HEK293 (cell line): ENCODE data around the gene WNT8B.
A peak's percentile ranks its signal among the peaks of the same experiment; 100 is the strongest.

Experiments
- GLI2 ChIP-seq: fragments of 450-650 bp; formaldehyde crosslinking; IDR thresholded peaks from 2 replicates; pipeline ENCODE4; 2017; ENCODE audit warnings: missing biosample characterization, missing genetic modification characterization, low read depth, borderline replicate concordance
- GLI4 ChIP-seq: fragments of 450-650 bp; formaldehyde crosslinking; IDR thresholded peaks from 2 replicates; pipeline ENCODE4 v1.5.1; 2016; ENCODE audit warnings: missing biosample characterization, missing genetic modification characterization
- KLF17 ChIP-seq: fragments of 450-650 bp; formaldehyde crosslinking; IDR thresholded peaks from 2 replicates; pipeline ENCODE4 v1.5.1; 2016; ENCODE audit warnings: missing biosample characterization, missing genetic modification characterization
- OSR2 ChIP-seq: fragments of 450-650 bp; formaldehyde crosslinking; IDR thresholded peaks from 2 replicates; pipeline ENCODE4 v1.5.1; 2016; ENCODE audit warnings: missing biosample characterization, missing genetic modification characterization
- OVOL3 ChIP-seq: fragments of 450-650 bp; formaldehyde crosslinking; IDR thresholded peaks from 2 replicates; pipeline ENCODE4 v1.5.1; 2016; ENCODE audit warnings: missing biosample characterization, missing genetic modification characterization
- PATZ1 ChIP-seq: fragments of 450-650 bp; formaldehyde crosslinking; IDR thresholded peaks from 2 replicates; pipeline ENCODE4 v1.5.1; 2016; ENCODE audit warnings: missing biosample characterization, missing genetic modification characterization
- REPIN1 ChIP-seq: fragments of 450-650 bp; formaldehyde crosslinking; IDR thresholded peaks from 2 replicates; pipeline ENCODE4 v1.5.1; 2017; ENCODE audit warnings: missing biosample characterization, missing genetic modification characterization, low read depth
- SALL2 ChIP-seq: fragments of 450-650 bp; formaldehyde crosslinking; IDR thresholded peaks from 2 replicates; pipeline ENCODE4 v1.5.0; 2017; ENCODE audit warnings: missing biosample characterization, mild to moderate bottlenecking, missing genetic modification characterization, borderline replicate concordance
- SCRT1 ChIP-seq: fragments of 450-650 bp; formaldehyde crosslinking; IDR thresholded peaks from 2 replicates; pipeline ENCODE4 v1.5.1; 2016; ENCODE audit warnings: missing biosample characterization, missing genetic modification characterization, borderline replicate concordance
- SETDB1 ChIP-seq: IDR thresholded peaks from one replicate; pipeline ENCODE4 v1.6.1; 2017; ENCODE audit warnings: mild to moderate bottlenecking, low read length, moderate library complexity, mixed read lengths; ENCODE audit not compliant: insufficient read length
- ZFP37 ChIP-seq: fragments of 450-650 bp; formaldehyde crosslinking; IDR thresholded peaks from 2 replicates; pipeline ENCODE4 v1.5.1; 2016; ENCODE audit warnings: missing biosample characterization, missing genetic modification characterization
- ZFP69B ChIP-seq: fragments of 450-650 bp; formaldehyde crosslinking; IDR thresholded peaks from 2 replicates; pipeline ENCODE4 v1.5.1; 2016; ENCODE audit warnings: missing biosample characterization, missing genetic modification characterization
- ZNF140 ChIP-seq: fragments of 450-650 bp; formaldehyde crosslinking; IDR thresholded peaks from 2 replicates; pipeline ENCODE4 v1.5.1; 2016; ENCODE audit warnings: missing biosample characterization, missing genetic modification characterization
- ZNF169 ChIP-seq: fragments of 450-650 bp; formaldehyde crosslinking; IDR thresholded peaks from 2 replicates; pipeline ENCODE4 v1.5.1; 2016; ENCODE audit warnings: missing biosample characterization, missing genetic modification characterization
- ZNF202 ChIP-seq: fragments of 450-650 bp; formaldehyde crosslinking; IDR thresholded peaks from 2 replicates; pipeline ENCODE4 v1.5.1; 2016; ENCODE audit warnings: missing biosample characterization, missing genetic modification characterization, borderline replicate concordance
- ZNF211 ChIP-seq: fragments of 450-650 bp; formaldehyde crosslinking; IDR thresholded peaks from 2 replicates; pipeline ENCODE4 v1.5.1; 2016; ENCODE audit warnings: low read depth, missing biosample characterization, missing genetic modification characterization
- ZNF221 ChIP-seq: fragments of 450-650 bp; formaldehyde crosslinking; IDR thresholded peaks from 2 replicates; pipeline ENCODE4 v1.5.1; 2017; ENCODE audit warnings: missing biosample characterization, missing genetic modification characterization, borderline replicate concordance
- ZNF223 ChIP-seq: fragments of 450-650 bp; formaldehyde crosslinking; IDR thresholded peaks from 2 replicates; pipeline ENCODE4 v1.5.1; 2016; ENCODE audit warnings: missing biosample characterization, missing genetic modification characterization
- ZNF280D ChIP-seq: fragments of 450-650 bp; formaldehyde crosslinking; IDR thresholded peaks from 2 replicates; pipeline ENCODE4 v1.5.1; 2016; ENCODE audit warnings: missing biosample characterization, missing genetic modification characterization
- ZNF350 ChIP-seq: fragments of 450-650 bp; formaldehyde crosslinking; IDR thresholded peaks from 2 replicates; pipeline ENCODE4 v1.5.0; 2017; ENCODE audit warnings: missing biosample characterization, mild to moderate bottlenecking, missing genetic modification characterization
- ZNF488 ChIP-seq: fragments of 450-650 bp; formaldehyde crosslinking; IDR thresholded peaks from 2 replicates; pipeline ENCODE4 v1.5.1; 2016; ENCODE audit warnings: missing biosample characterization, missing genetic modification characterization
- ZNF549 ChIP-seq: fragments of 450-650 bp; IDR thresholded peaks from 2 replicates; pipeline ENCODE4 v1.5.1; 2018; ENCODE audit warnings: missing biosample characterization, missing genetic modification characterization, mild to moderate bottlenecking, inconsistent platforms, moderate library complexity
- ZNF555 ChIP-seq: fragments of 450-650 bp; formaldehyde crosslinking; conservative IDR thresholded peaks from 2 replicates; pipeline ENCODE4 v1.5.1; 2017; ENCODE audit warnings: missing biosample characterization, mild to moderate bottlenecking, missing genetic modification characterization, inconsistent platforms
- ZNF558 ChIP-seq: fragments of 450-650 bp; formaldehyde crosslinking; IDR thresholded peaks from 2 replicates; pipeline ENCODE4 v1.5.1; 2016; ENCODE audit warnings: missing biosample characterization, missing genetic modification characterization
- ZNF664 ChIP-seq: fragments of 450-650 bp; formaldehyde crosslinking; IDR thresholded peaks from 2 replicates; pipeline ENCODE4 v1.5.1; 2016; ENCODE audit warnings: missing biosample characterization, missing genetic modification characterization
- ZNF76 ChIP-seq: fragments of 450-650 bp; formaldehyde crosslinking; IDR thresholded peaks from 2 replicates; pipeline ENCODE4; 2016; ENCODE audit warnings: low read depth, missing biosample characterization, missing genetic modification characterization, borderline replicate concordance
- ZNF777 ChIP-seq: fragments of 450-650 bp; formaldehyde crosslinking; IDR thresholded peaks from 2 replicates; pipeline ENCODE4 v1.5.1; 2017; ENCODE audit warnings: missing biosample characterization, missing genetic modification characterization, borderline replicate concordance
- ZSCAN23 ChIP-seq: fragments of 450-650 bp; formaldehyde crosslinking; IDR thresholded peaks from 2 replicates; pipeline ENCODE4 v1.5.1; 2016; ENCODE audit warnings: missing biosample characterization, missing genetic modification characterization
- TF ChIP-seq, protein P1 (sequence below): fragments of 450-650 bp; formaldehyde crosslinking; IDR thresholded peaks from 2 replicates; pipeline ENCODE4 v1.5.1; 2016; ENCODE audit warnings: missing biosample characterization, missing genetic modification characterization
- TF ChIP-seq, protein P2 (sequence below): fragments of 450-650 bp; formaldehyde crosslinking; IDR thresholded peaks from 2 replicates; pipeline ENCODE4 v1.5.1; 2016; ENCODE audit warnings: missing biosample characterization, missing genetic modification characterization, low read depth

The WNT8B gene

DNA sequence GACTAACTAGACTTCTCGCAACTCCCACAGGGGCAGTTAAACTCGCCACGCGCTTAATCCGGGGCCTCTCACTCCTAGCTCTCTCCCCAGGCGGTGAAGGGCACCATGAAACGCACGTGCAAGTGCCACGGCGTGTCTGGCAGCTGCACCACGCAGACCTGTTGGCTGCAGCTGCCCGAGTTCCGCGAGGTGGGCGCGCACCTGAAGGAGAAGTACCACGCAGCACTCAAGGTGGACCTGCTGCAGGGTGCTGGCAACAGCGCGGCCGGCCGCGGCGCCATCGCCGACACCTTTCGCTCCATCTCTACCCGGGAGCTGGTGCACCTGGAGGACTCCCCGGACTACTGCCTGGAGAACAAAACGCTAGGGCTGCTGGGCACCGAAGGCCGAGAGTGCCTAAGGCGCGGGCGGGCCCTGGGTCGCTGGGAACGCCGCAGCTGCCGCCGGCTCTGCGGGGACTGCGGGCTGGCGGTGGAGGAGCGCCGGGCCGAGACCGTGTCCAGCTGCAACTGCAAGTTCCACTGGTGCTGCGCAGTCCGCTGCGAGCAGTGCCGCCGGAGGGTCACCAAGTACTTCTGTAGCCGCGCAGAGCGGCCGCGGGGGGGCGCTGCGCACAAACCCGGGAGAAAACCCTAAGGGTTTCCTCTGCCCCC, 19.5 kb downstream of the WNT8B start (continued):
- TF ChIP-seq ZNF280D, result no peak
- TF ChIP-seq ZNF169 (tag by site-specific recombination), result no peak
- no peak for TF ChIP-seq ZNF555 (tag by site-specific recombination)
- TF ChIP-seq ZNF558 (tag by site-specific recombination), result no peak
- no peak for TF ChIP-seq SETDB1
- TF ChIP-seq ZFP37 (tag by site-specific recombination), result 0 out of 2 replicates have a peak, but pooled peaks have one; percentile 73
- no peak for TF ChIP-seq OVOL3 (tag by site-specific recombination)
- no peak for TF ChIP-seq ZSCAN23
- TF ChIP-seq, protein P1, sequence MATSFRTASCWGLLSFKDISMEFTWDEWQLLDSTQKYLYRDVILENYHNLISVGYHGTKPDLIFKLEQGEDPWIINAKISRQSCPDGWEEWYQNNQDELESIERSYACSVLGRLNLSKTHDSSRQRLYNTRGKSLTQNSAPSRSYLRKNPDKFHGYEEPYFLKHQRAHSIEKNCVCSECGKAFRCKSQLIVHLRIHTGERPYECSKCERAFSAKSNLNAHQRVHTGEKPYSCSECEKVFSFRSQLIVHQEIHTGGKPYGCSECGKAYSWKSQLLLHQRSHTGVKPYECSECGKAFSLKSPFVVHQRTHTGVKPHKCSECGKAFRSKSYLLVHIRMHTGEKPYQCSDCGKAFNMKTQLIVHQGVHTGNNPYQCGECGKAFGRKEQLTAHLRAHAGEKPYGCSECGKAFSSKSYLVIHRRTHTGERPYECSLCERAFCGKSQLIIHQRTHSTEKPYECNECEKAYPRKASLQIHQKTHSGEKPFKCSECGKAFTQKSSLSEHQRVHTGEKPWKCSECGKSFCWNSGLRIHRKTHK (tag by site-specific recombination), result no peak
- peak; percentile 65; the same call in 1 of the 2 replicates for TF ChIP-seq ZNF76 (tag by site-specific recombination)
- no peak for TF ChIP-seq ZNF140 (tag by site-specific recombination)
- no peak for TF ChIP-seq ZNF223 (tag by site-specific recombination)
- TF ChIP-seq GLI4 (tag by site-specific recombination), result no peak
- no peak for TF ChIP-seq GLI2 (tag by site-specific recombination)
- no peak for TF ChIP-seq ZNF664
- TF ChIP-seq, protein P2, sequence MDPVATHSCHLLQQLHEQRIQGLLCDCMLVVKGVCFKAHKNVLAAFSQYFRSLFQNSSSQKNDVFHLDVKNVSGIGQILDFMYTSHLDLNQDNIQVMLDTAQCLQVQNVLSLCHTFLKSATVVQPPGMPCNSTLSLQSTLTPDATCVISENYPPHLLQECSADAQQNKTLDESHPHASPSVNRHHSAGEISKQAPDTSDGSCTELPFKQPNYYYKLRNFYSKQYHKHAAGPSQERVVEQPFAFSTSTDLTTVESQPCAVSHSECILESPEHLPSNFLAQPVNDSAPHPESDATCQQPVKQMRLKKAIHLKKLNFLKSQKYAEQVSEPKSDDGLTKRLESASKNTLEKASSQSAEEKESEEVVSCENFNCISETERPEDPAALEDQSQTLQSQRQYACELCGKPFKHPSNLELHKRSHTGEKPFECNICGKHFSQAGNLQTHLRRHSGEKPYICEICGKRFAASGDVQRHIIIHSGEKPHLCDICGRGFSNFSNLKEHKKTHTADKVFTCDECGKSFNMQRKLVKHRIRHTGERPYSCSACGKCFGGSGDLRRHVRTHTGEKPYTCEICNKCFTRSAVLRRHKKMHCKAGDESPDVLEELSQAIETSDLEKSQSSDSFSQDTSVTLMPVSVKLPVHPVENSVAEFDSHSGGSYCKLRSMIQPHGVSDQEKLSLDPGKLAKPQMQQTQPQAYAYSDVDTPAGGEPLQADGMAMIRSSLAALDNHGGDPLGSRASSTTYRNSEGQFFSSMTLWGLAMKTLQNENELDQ (tag by site-specific recombination), result no peak
- TF ChIP-seq PATZ1 (tag by site-specific recombination), result peak; percentile 11; the same call in 1 of the 2 replicates
- TF ChIP-seq ZNF350, result no peak
- peak; percentile 87 for TF ChIP-seq SCRT1
- TF ChIP-seq OSR2 (tag by site-specific recombination), result peak; percentile 37; the same call in 1 of the 2 replicates
- TF ChIP-seq ZNF202 (tag by site-specific recombination), result no peak
- no peak for TF ChIP-seq ZNF549 (tag by site-specific recombination)
- no peak for TF ChIP-seq ZNF488 (tag by site-specific recombination)
- TF ChIP-seq ZNF777, result no peak
- no peak for TF ChIP-seq REPIN1
- TF ChIP-seq ZFP69B, result no peak
- no peak for TF ChIP-seq ZNF221 (tag by site-specific recombination)
- TF ChIP-seq ZNF211 (tag by site-specific recombination), result no peak
- no peak for TF ChIP-seq KLF17 (tag by site-specific recombination)
- no peak for TF ChIP-seq SALL2
